OCI-LY3 (cell line): Measurements from ENCODE around the gene SH3GL2.

Source experiments
- CTCF ChIP-seq: fragments of 200-600, 300-600 bp; sonication (generic); IDR thresholded peaks from 2 replicates; pipeline ENCODE4 v1.5.1; 2014; ENCODE audit warnings: antibody characterized with exemption, low read length, low read depth
- EZH2phosphoT487 ChIP-seq: fragments of 200-600 bp; shearing (Covaris generic); IDR thresholded peaks from 2 replicates; pipeline ENCODE4 v1.6.1; 2018; ENCODE audit warnings: antibody characterized with exemption, mixed run types, low read depth

- TF ChIP-seq CTCF (no peak), EZH2phosphoT487 (no peak)
Measured at GRCh38 chr9:17556935-17557334, 21.9 kb upstream of the SH3GL2 start.
